ENCODE measurements around the gene MAPK4. TPM values are rescaled to one million over a fixed set of nuclear protein-coding genes. Genes with fewer than 3 reads are reported as not detected.

MAPK4 gene
- total and polyA plus RNA-seq, 2 of the 4 experiments (the other 2 are of a cell fraction), result not detected

GRCh38 chr18:50569930-50570329 lies 10.0 kb downstream of the MAPK4 start:
- BruUV-seq (replicated peaks), result no TSS peak
- Histone ChIP-seq H2BK20ac (ENCODE audit: low read depth, low read length) (no peak overlapping the region), H4K20me1 (ENCODE audit: insufficient read depth, low read length) (no peaks in the 10 kb centered on the region), H4K8ac (ENCODE audit: low read depth in 2 of 2, low read length in 2 of 2) (no peak overlapping the region), H2AFZ (replicated peaks; ENCODE audit: low read length, poor library complexity) (no peak overlapping the region), H3K79me1 (ENCODE audit: low read depth in 1 of 2, low read length in 2 of 2) (no peaks in the 10 kb centered on the region), H3K4me1 (ENCODE audit: control insufficient read depth, insufficient read depth, low read length) (no peaks in the 10 kb centered on the region), H3K14ac (replicated peaks; ENCODE audit: low read depth, low read length) (no peak overlapping the region), H2BK15ac (ENCODE audit: low read depth, low read length) (no peak overlapping the region), H2AK9ac (replicated peaks; ENCODE audit: low read depth, low read length, poor library complexity) (no peak overlapping the region), H2BK120ac (ENCODE audit: low read depth, low read length) (no peak overlapping the region), H2BK5ac (ENCODE audit: low read depth, low read length, poor library complexity, severe bottlenecking) (no peak overlapping the region), H3K56ac (ENCODE audit: extremely low read depth, insufficient read depth, low read length) (no peak overlapping the region), H3K36me3 (ENCODE audit: control insufficient read depth, insufficient read depth, low read length) (no peaks in the 10 kb centered on the region), H3K18ac (ENCODE audit: low read depth, low read length) (no peak overlapping the region), H4K91ac (ENCODE audit: insufficient read depth, low read depth, low read length) (no peak overlapping the region), H3K27me3 (ENCODE audit: control insufficient read depth, insufficient read depth, low read length) (no peaks in the 10 kb centered on the region), H3K9me3 (ENCODE audit: control insufficient read depth, insufficient read depth, low read length) (no peaks in the 10 kb centered on the region), H3K4ac (ENCODE audit: low read depth, low read length) (no peak overlapping the region), H4K5ac (ENCODE audit: low read depth, low read length) (no peak overlapping the region), H3K4me2 (ENCODE audit: low read depth, low read length) (no peak overlapping the region), H3K27ac (ENCODE audit: insufficient read depth, low read length) (no peak overlapping the region), H3K9ac (ENCODE audit: low read depth, low read length) (no peak overlapping the region), H3K4me3 (ENCODE audit: insufficient read depth, low read depth, low read length) (no peak overlapping the region), H3K23ac (ENCODE audit: low read depth, low read length) (no peak overlapping the region), H2AK5ac (ENCODE audit: low read depth, low read length) (no peak overlapping the region), H3K9me1 (ENCODE audit: insufficient read depth, low read length) (no peaks in the 10 kb centered on the region)
- ATAC-seq (ENCODE audit: low read depth) (no peak), DNase-seq (no peak)
- dilution Hi-C loops (cut with HindIII; ENCODE audit: low sequenced_read_pairs, unreplicated experiment), result no loop called here
- in situ Hi-C loops (cut with MboI; ENCODE audit: low sequenced_read_pairs), result no loop called here
- intact Hi-C loops (cut with micrococcal nuclease), result no loop called here
- TF ChIP-seq FOS (IDR thresholded peaks at IDR 0.05; ENCODE audit: low read depth, low read length) (no peak), BHLHE40 (IDR thresholded peaks at IDR 0.05; ENCODE audit: low read depth, low read length) (no peak), ELK1 (IDR thresholded peaks at IDR 0.05; ENCODE audit: borderline replicate concordance, low read depth, low read length) (no peak), POLR2A (IDR thresholded peaks at IDR 0.05; ENCODE audit: low read depth, low read length) (no peak), MAFK (IDR thresholded peaks at IDR 0.05; ENCODE audit: low read depth, low read length) (no peak), SMC3 (IDR thresholded peaks at IDR 0.05; ENCODE audit: low read depth, low read length) (no peak), NFE2L2 (IDR thresholded peaks at IDR 0.05; ENCODE audit: low read depth, low read length) (no peak), CHD1 (IDR thresholded peaks at IDR 0.05; ENCODE audit: low read depth, low read length) (no peak), CEBPB (IDR thresholded peaks at IDR 0.05; ENCODE audit: low read depth, low read length) (no peak)
- ChIA-PET CTCF (no interaction called here), POLR2A (ENCODE audit: unreplicated experiment) (no interaction called here)
